CD4-positive, alpha-beta memory T cell (primary cell): ENCODE results near the gene TMSB4X. TPM values are rescaled to one million over a fixed set of nuclear protein-coding genes. Genes with fewer than 3 reads are reported as not detected.

Experiments used
- CTCF ChIA-PET: fragments of 350-600 bp; sonication (Branson Sonifier 250); formaldehyde crosslinking; loops from one replicate; lab custom pipeline; 2021; ENCODE audit warnings: inconsistent platforms; ENCODE audit not compliant: partially characterized antibody; lab: Charles Lee
- POLR2A ChIA-PET: fragments of 350-600 bp; sonication (Branson Sonifier 250); formaldehyde crosslinking; loops from one replicate; lab custom pipeline; 2021; ENCODE audit not compliant: partially characterized antibody; lab: Charles Lee
- DNase-seq, 5 donors: peaks; one replicate each; pipeline versions ENCODE4 v3.0.0 to v3.0.0-alpha.2; 2020 to 2022; ENCODE audit warnings: mixed read lengths in 1 of 5
- H3K27ac ChIP-seq: one replicate; pipeline ENCODE4 v1.7.0; 2013; ENCODE audit warnings: low read depth, low read length
- H3K27me3 ChIP-seq: 2 replicates; pipeline ENCODE4 v1.7.0; 2013; ENCODE audit warnings: mild to moderate bottlenecking, low read length, moderate library complexity; ENCODE audit not compliant: insufficient read depth
- H3K36me3 ChIP-seq: 2 replicates; pipeline ENCODE4 v1.7.0; 2013; ENCODE audit warnings: mild to moderate bottlenecking, low read length, moderate library complexity; ENCODE audit not compliant: insufficient read depth
- H3K4me1 ChIP-seq: 2 replicates; pipeline ENCODE4 v1.7.0; 2013; ENCODE audit warnings: mild to moderate bottlenecking, low read length, moderate library complexity; ENCODE audit not compliant: insufficient read depth
- H3K4me3 ChIP-seq, 2 donors: one replicate each; pipeline ENCODE4 v1.7.0; 2013; ENCODE audit warnings: low read length in 2 of 2, mild to moderate bottlenecking in 1 of 2
- H3K9me3 ChIP-seq, 2 donors: one replicate each; pipeline ENCODE4 v1.7.0; 2013; ENCODE audit warnings: low read length in 2 of 2, control low read depth in 1 of 2; ENCODE audit not compliant: control insufficient read depth in 1 of 2
- H3K27ac Mint-ChIP-seq, 7 donors: one replicate each; pipeline ENCODE4 v1.8.0; 2020 to 2021; ENCODE audit warnings: mixed read lengths in 7 of 7, mild to moderate bottlenecking in 6 of 7, inconsistent platforms in 3 of 7, moderate library complexity in 3 of 7
- H3K27me3 Mint-ChIP-seq, 2 donors: one replicate each; pipeline ENCODE4 v1.8.0; 2020 to 2021; ENCODE audit warnings: mixed read lengths in 2 of 2
- H3K36me3 Mint-ChIP-seq, 2 donors: one replicate each; pipeline ENCODE4 v1.8.0; 2020 to 2021; ENCODE audit warnings: mixed read lengths in 2 of 2, inconsistent platforms in 1 of 2, mild to moderate bottlenecking in 1 of 2
- H3K4me1 Mint-ChIP-seq, 4 donors: one replicate each; pipeline ENCODE4 v1.8.0; 2020 to 2021; ENCODE audit warnings: mixed read lengths in 4 of 4, mild to moderate bottlenecking in 1 of 4
- H3K4me3 Mint-ChIP-seq, 8 donors: one replicate each; pipeline ENCODE4 v1.8.0; 2020 to 2021; ENCODE audit warnings: mixed read lengths in 8 of 8, mild to moderate bottlenecking in 7 of 8, moderate library complexity in 6 of 8, inconsistent platforms in 3 of 8
- H3K9me3 Mint-ChIP-seq, 8 donors: one replicate each; pipeline ENCODE4 v1.8.0; 2020 to 2021; ENCODE audit warnings: mixed read lengths in 8 of 8, mild to moderate bottlenecking in 5 of 8, inconsistent platforms in 3 of 8, moderate library complexity in 1 of 8
- intact Hi-C: fragments of 100-400 bp; cut with micrococcal nuclease; formaldehyde crosslinking; loops from one replicate; pipeline ENCODE4 v1.15.1; 2023
- polyA plus RNA-seq, 2 donors: library from polyadenylated mRNA; unstranded; fragments of 300-500 nt; fragmentation: Illumina TruSeq; gene quantifications; one replicate each; pipeline ENCODE4 v1.2.3, GENCODE V29; 2021
- total RNA-seq, 2 experiments: library from RNA; stranded (reverse); gene quantifications; one replicate each; pipeline ENCODE4 v1.2.3, GENCODE V29; 2021

Gene TMSB4X
- total and polyA plus RNA-seq, 4 experiments from 2014 or later: 4,851 to 36,115 (median 16,529) TPM

DNA sequence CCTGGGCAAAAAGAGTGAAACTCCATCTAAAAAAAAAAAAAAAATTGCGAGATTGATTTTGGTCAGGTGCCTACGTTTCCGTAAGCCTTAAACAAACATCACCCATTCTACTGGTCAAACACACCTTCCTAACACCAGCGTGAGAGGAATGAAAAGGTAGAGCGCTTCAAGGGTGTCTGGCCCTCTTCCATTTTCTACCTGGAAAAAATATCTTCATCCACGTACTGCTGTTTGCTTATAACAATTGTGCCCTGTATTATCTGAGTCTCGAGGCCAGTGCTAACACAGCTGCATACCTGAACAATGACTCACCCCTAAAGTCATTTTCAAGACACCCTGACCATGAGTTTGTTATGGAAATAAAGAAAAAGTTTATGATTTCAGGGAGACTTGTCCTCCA, 13.9 kb downstream of the TMSB4X start:
- no peak overlapping the region for H3K27ac ChIP-seq
- CTCF ChIA-PET: interaction anchor here (1.4 kb wide), 1 partner anchor 42 kb away, joined by 3 read pairs; no protein-coding TSS in a partner anchor
- no peaks in the 10 kb centered on the region for H3K36me3 ChIP-seq
- POLR2A ChIA-PET: interaction anchor here (1.1 to 26.3 kb wide), 4 partner anchors 10 to 98 kb away, joined by 3 to 1769 read pairs (median 116); partner anchors contain the start of gene TMSB4X
- no peak overlapping the region for H3K4me3 ChIP-seq
- peaks cover 48% of the 10 kb centered on the region for H3K4me1 ChIP-seq
- no peak for DNase-seq
- intact Hi-C loops: no loop called here
- Mint-ChIP-seq H3K27me3 (no peaks in the 10 kb centered on the region), H3K4me3 (no peak overlapping the region), H3K36me3 (peaks cover 0 to 4% of the 10 kb centered on the region in 2 donors), H3K27ac (peak overlapping the region in 1 of 7 donors; percentile 57), H3K9me3 (peaks cover 0 to 2% (median 0%) of the 10 kb centered on the region in 8 donors), H3K4me1 (peaks cover 36 to 53% (median 44%) of the 10 kb centered on the region in 4 donors)
- no peaks in the 10 kb centered on the region for H3K27me3 ChIP-seq
- no peaks in the 10 kb centered on the region for H3K9me3 ChIP-seq

DNA sequence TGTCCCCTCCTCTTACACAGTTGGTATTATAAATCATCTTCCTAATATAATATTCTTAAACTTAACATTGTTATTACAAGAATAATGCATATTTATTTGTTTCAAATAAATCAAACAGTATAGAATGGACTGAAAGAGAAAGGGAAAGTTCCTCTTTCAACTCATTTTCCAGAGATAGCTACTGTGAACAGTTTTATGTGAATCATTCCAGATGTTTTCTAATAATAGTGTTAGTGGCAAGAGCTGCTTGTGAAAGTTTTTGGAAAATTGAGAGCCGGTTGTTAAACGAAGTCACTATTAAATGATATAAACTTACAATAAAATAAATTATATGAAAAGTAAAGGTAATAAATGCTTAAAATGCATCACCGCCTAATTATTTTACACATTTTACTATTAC, 14.6 kb downstream of the TMSB4X start:
- H3K36me3 Mint-ChIP-seq: peaks cover 0 to 4% of the 10 kb centered on the region in 2 donors
- Histone ChIP-seq H3K27me3 (no peaks in the 10 kb centered on the region), H3K36me3 (no peaks in the 10 kb centered on the region), H3K27ac (no peak overlapping the region), H3K4me1 (peaks cover 48% of the 10 kb centered on the region), H3K4me3 (no peak overlapping the region), H3K9me3 (no peaks in the 10 kb centered on the region)
- CTCF ChIA-PET: no interaction called here
- no peak overlapping the region for H3K4me3 Mint-ChIP-seq
- no peak overlapping the region for H3K27ac Mint-ChIP-seq
- peaks cover 0 to 2% (median 0%) of the 10 kb centered on the region in 8 donors for H3K9me3 Mint-ChIP-seq
- H3K4me1 Mint-ChIP-seq: peaks cover 31 to 48% (median 38%) of the 10 kb centered on the region in 4 donors
- no peak for DNase-seq
- no peaks in the 10 kb centered on the region for H3K27me3 Mint-ChIP-seq
- POLR2A ChIA-PET: interaction anchor here (1.1 to 26.3 kb wide), 3 partner anchors 10 to 97 kb away, joined by 3 to 1769 read pairs (median 228); partner anchors contain the start of gene TMSB4X
- intact Hi-C loops: no loop called here

DNA sequence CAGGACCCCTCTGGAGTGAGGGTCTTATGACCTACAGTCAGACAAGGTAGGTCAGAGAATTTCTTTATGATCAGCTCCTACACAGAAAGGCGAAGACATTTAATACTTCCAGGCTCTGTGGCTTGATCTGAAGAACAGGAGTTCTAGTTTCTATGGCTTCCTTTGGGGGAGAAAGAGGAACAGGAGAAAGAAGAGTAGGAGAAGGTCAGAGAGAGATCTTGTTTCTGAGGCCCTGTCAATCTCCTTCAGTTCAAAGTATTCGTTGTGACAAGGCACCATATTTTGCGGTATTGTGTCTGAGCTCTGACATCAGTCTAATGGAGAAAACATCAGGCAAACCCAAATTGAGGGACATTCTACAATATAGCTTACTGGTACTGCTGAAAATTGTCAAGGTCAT, 16.7 kb downstream of the TMSB4X start:
- ChIA-PET POLR2A (interaction anchor here (1.1 to 3.6 kb wide), 3 partner anchors 9 to 13 kb away, joined by 3 to 23 read pairs (median 4); no protein-coding TSS in a partner anchor), CTCF (interaction anchor here (0.7 to 2.2 kb wide), 4 partner anchors 10 to 496 kb away, joined by 3 to 8 read pairs (median 3); no protein-coding TSS in a partner anchor)
- H3K4me1 Mint-ChIP-seq: peaks cover 20 to 42% (median 30%) of the 10 kb centered on the region in 4 donors
- H3K27me3 ChIP-seq: no peaks in the 10 kb centered on the region
- peaks cover 0 to 1% (median 0%) of the 10 kb centered on the region in 8 donors for H3K9me3 Mint-ChIP-seq
- no peak overlapping the region for H3K27ac ChIP-seq
- H3K36me3 ChIP-seq: no peaks in the 10 kb centered on the region
- intact Hi-C loops: no loop called here
- H3K4me3 Mint-ChIP-seq: no peak overlapping the region
- H3K4me1 ChIP-seq: peaks cover 35% of the 10 kb centered on the region
- H3K9me3 ChIP-seq: no peaks in the 10 kb centered on the region
- DNase-seq: no peak
- no peaks in the 10 kb centered on the region for H3K27me3 Mint-ChIP-seq
- H3K36me3 Mint-ChIP-seq: no peaks in the 10 kb centered on the region
- peak overlapping the region in 2 of 7 donors; percentile 9 to 66 for H3K27ac Mint-ChIP-seq
- H3K4me3 ChIP-seq: no peak overlapping the region

DNA sequence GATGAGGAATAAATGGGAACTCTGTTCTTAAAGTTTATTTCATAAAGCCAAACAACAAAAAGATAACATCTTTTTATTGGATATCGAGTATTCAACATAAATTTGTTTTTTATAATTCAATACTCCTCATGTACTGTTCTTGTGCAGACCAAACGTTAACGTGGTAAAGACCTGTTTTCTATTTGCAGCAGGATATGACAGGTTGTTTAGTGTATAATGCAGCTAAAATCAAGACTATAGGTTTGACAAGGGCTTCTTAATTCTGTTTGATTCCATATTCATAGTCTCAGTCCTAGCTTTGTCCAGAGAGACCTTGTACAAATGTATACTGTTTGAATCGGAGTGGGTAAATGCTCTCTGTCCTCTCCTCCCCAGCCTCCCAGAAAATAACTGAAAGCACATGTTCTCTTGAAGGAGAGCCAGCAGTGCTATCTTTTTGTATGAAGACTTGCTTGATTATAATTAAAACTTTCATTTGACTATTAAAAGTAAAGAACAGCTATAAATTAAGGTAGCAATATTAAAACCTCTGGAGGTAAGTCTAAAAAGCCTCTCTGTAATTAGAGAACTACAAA, 17.7 kb downstream of the TMSB4X start:
- intact Hi-C loops: no loop called here
- H3K27me3 ChIP-seq: no peaks in the 10 kb centered on the region
- H3K27ac ChIP-seq: no peak overlapping the region
- no peak overlapping the region for H3K4me3 ChIP-seq
- ChIA-PET POLR2A (interaction anchor here (0.9 to 3.6 kb wide), 10 partner anchors 12 to 95 kb away, joined by 3 to 23 read pairs (median 4); no protein-coding TSS in a partner anchor), CTCF (interaction anchor here (1.3 to 2.2 kb wide), 2 partner anchors 46 to 495 kb away, joined by 3 to 8 read pairs; no protein-coding TSS in a partner anchor)
- no peaks in the 10 kb centered on the region for H3K27me3 Mint-ChIP-seq
- peaks cover 0 to 1% (median 0%) of the 10 kb centered on the region in 8 donors for H3K9me3 Mint-ChIP-seq
- peak overlapping the region in 3 of 7 donors; percentile 27 to 55 (median 52) for H3K27ac Mint-ChIP-seq
- H3K36me3 ChIP-seq: no peaks in the 10 kb centered on the region
- H3K36me3 Mint-ChIP-seq: no peaks in the 10 kb centered on the region
- H3K4me1 Mint-ChIP-seq: peaks cover 20 to 44% (median 32%) of the 10 kb centered on the region in 4 donors
- no peak overlapping the region for H3K4me3 Mint-ChIP-seq
- peaks cover 36% of the 10 kb centered on the region for H3K4me1 ChIP-seq
- DNase-seq: no peak
- H3K9me3 ChIP-seq: no peaks in the 10 kb centered on the region

DNA sequence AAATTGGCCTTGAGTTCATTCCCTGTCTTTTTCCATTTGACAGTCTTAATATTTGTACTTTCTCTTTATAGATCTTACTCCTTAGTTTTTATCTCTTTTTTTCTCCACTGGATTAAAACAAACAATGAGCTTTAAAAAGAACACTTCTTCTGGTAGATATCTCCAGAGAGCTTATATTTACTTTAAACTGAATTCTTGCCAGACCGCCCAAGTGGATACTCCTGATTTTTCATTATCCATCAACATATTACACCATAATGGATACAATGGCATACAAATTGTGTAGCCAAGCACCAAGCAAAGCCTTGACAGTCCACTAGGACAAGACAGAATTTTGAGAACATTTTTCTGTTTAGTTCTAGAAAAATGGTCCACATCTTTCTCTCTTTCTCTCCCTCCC, 18.9 kb downstream of the TMSB4X start:
- CTCF ChIA-PET: interaction anchor here (2.2 kb wide), 1 partner anchor 47 kb away, joined by 8 read pairs; no protein-coding TSS in a partner anchor
- H3K27ac Mint-ChIP-seq: peak overlapping the region in 1 of 7 donors; percentile 47
- DNase-seq: no peak
- Histone ChIP-seq H3K36me3 (no peaks in the 10 kb centered on the region), H3K4me1 (peaks cover 44% of the 10 kb centered on the region), H3K27ac (no peak overlapping the region), H3K27me3 (no peaks in the 10 kb centered on the region), H3K9me3 (no peaks in the 10 kb centered on the region), H3K4me3 (no peak overlapping the region)
- no peak overlapping the region for H3K4me3 Mint-ChIP-seq
- H3K27me3 Mint-ChIP-seq: no peaks in the 10 kb centered on the region
- intact Hi-C loops: no loop called here
- no peaks in the 10 kb centered on the region for H3K36me3 Mint-ChIP-seq
- peaks cover 30 to 55% (median 40%) of the 10 kb centered on the region in 4 donors for H3K4me1 Mint-ChIP-seq
- POLR2A ChIA-PET: interaction anchor here (1.1 to 3.6 kb wide), 8 partner anchors 12 to 91 kb away, joined by 3 to 23 read pairs (median 5); no protein-coding TSS in a partner anchor
- H3K9me3 Mint-ChIP-seq: peaks cover 0 to 1% (median 0%) of the 10 kb centered on the region in 8 donors

DNA sequence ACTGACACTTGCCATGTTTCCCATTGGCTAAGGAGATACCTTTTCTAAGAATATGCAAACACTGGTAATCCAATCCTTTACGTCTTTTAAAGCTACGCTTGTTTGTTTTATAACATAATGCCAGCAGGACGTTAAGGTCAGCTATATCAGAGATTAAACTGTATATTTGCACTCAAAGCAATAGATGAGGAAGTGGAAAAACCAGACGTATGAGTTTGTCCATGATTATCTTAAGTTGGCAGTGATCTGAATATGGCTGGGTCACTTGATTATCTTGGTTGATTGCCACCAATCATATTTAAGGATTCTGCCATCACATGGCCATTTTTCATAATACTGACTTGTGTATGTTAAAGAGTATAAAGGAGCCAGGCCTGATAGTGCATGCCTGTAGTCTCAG, 19.4 kb downstream of the TMSB4X start:
- H3K27me3 ChIP-seq: no peaks in the 10 kb centered on the region
- CTCF ChIA-PET: no interaction called here
- H3K36me3 Mint-ChIP-seq: no peaks in the 10 kb centered on the region
- no peaks in the 10 kb centered on the region for H3K27me3 Mint-ChIP-seq
- DNase-seq: no peak
- no peak overlapping the region for H3K4me3 ChIP-seq
- intact Hi-C loops: no loop called here
- H3K36me3 ChIP-seq: no peaks in the 10 kb centered on the region
- H3K4me1 ChIP-seq: peaks cover 49% of the 10 kb centered on the region
- peaks cover 0 to 1% (median 0%) of the 10 kb centered on the region in 8 donors for H3K9me3 Mint-ChIP-seq
- peaks cover 29 to 58% (median 41%) of the 10 kb centered on the region in 4 donors for H3K4me1 Mint-ChIP-seq
- H3K27ac Mint-ChIP-seq: peak overlapping the region in 2 of 7 donors; percentile 47 to 81
- no peaks in the 10 kb centered on the region for H3K9me3 ChIP-seq
- POLR2A ChIA-PET: interaction anchor here (1.4 to 3.6 kb wide), 5 partner anchors 12 to 91 kb away, joined by 3 to 23 read pairs (median 6); no protein-coding TSS in a partner anchor
- H3K4me3 Mint-ChIP-seq: no peak overlapping the region
- H3K27ac ChIP-seq: no peak overlapping the region

DNA sequence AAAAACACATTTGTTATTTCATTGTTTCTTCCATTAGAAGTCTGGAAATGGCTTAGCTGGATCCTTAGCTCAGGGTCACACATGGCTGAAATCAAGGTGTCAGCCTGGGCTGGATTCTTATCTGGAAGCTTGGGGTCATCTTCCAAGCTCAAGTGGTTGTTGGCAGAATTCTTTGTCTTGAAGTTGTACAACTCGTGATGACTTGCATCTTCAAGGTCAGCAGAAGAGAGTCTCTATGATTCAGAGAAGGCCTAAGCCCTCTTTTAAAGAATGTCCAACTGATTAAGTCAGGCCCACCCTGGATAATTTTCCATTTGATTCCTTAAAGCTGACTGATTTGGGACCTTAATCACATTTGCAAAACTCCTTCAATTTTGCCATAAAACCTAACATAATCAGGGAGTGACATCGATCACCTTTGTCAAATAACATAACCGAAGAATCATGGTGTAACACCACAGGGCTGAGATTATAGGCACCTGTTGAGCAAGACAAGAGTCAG, 22.1 kb downstream of the TMSB4X start:
- peaks cover 36 to 74% (median 60%) of the 10 kb centered on the region in 4 donors for H3K4me1 Mint-ChIP-seq
- CTCF ChIA-PET: interaction anchor here (1.4 to 1.9 kb wide), 2 partner anchors 11 to 94 kb away, joined by 4 to 9 read pairs; no protein-coding TSS in a partner anchor
- no peak for DNase-seq
- peak overlapping the region; percentile 64 for H3K27ac ChIP-seq
- peak overlapping the region; percentile 83 to 96 (median 92) for H3K27ac Mint-ChIP-seq
- H3K4me1 ChIP-seq: peaks cover 76% of the 10 kb centered on the region
- H3K36me3 Mint-ChIP-seq: no peaks in the 10 kb centered on the region
- peak overlapping the region in 1 of 8 donors; percentile 41 for H3K4me3 Mint-ChIP-seq
- no peaks in the 10 kb centered on the region for H3K9me3 ChIP-seq
- H3K4me3 ChIP-seq: no peak overlapping the region
- H3K9me3 Mint-ChIP-seq: peaks cover 0 to 1% (median 0%) of the 10 kb centered on the region in 8 donors
- no peaks in the 10 kb centered on the region for H3K27me3 Mint-ChIP-seq
- H3K36me3 ChIP-seq: no peaks in the 10 kb centered on the region
- no peaks in the 10 kb centered on the region for H3K27me3 ChIP-seq
- intact Hi-C loops: no loop called here
- POLR2A ChIA-PET: interaction anchor here (0.9 to 8.7 kb wide), 10 partner anchors 9 to 94 kb away, joined by 3 to 426 read pairs (median 28); partner anchors contain the start of gene TMSB4X
